Type B pancreatic cell (in vitro differentiated cells): ENCODE results near the gene OGFOD3. TPM values are rescaled to one million over a fixed set of nuclear protein-coding genes. Genes with fewer than 3 reads are reported as not detected.

Experiments used
- DNase-seq: peaks from one replicate; pipeline ENCODE4 v3.0.0; 2021; ENCODE audit warnings: mixed read lengths; ENCODE audit not compliant: unreplicated experiment; ENCODE audit errors: extremely low spot score
- H3K27ac Mint-ChIP-seq: 2 replicates; pipeline ENCODE4 v1.8.0; 2021; ENCODE audit warnings: mild to moderate bottlenecking, mixed read lengths
- H3K27me3 Mint-ChIP-seq: 2 replicates; pipeline ENCODE4 v1.8.0; 2021; ENCODE audit warnings: mixed read lengths
- H3K36me3 Mint-ChIP-seq: 2 replicates; pipeline ENCODE4 v1.8.0; 2021; ENCODE audit warnings: mixed read lengths
- H3K4me1 Mint-ChIP-seq: one replicate; pipeline ENCODE4 v1.8.0; 2021; ENCODE audit warnings: mixed read lengths; ENCODE audit not compliant: unreplicated experiment
- H3K4me3 Mint-ChIP-seq: 2 replicates; pipeline ENCODE4 v1.8.0; 2021; ENCODE audit warnings: mild to moderate bottlenecking, mixed read lengths
- H3K9me3 Mint-ChIP-seq: 2 replicates; pipeline ENCODE4 v1.8.0; 2021; ENCODE audit warnings: mixed read lengths
- total RNA-seq: library from RNA; stranded (reverse); gene quantifications from 2 replicates; pipeline ENCODE4 v1.2.1, GENCODE V29; 2021; ENCODE audit warnings: low replicate concordance
- TF ChIP-seq, protein P1 (sequence below): fragments of 200-600 bp; sonication (generic); conservative IDR thresholded peaks from 2 replicates; pipeline ENCODE4 v1.5.0; 2021; ENCODE audit warnings: antibody characterized with exemption, mild to moderate bottlenecking

The OGFOD3 gene
- total RNA-seq, 1 donor from 2014 or later: 31.6 TPM

DNA sequence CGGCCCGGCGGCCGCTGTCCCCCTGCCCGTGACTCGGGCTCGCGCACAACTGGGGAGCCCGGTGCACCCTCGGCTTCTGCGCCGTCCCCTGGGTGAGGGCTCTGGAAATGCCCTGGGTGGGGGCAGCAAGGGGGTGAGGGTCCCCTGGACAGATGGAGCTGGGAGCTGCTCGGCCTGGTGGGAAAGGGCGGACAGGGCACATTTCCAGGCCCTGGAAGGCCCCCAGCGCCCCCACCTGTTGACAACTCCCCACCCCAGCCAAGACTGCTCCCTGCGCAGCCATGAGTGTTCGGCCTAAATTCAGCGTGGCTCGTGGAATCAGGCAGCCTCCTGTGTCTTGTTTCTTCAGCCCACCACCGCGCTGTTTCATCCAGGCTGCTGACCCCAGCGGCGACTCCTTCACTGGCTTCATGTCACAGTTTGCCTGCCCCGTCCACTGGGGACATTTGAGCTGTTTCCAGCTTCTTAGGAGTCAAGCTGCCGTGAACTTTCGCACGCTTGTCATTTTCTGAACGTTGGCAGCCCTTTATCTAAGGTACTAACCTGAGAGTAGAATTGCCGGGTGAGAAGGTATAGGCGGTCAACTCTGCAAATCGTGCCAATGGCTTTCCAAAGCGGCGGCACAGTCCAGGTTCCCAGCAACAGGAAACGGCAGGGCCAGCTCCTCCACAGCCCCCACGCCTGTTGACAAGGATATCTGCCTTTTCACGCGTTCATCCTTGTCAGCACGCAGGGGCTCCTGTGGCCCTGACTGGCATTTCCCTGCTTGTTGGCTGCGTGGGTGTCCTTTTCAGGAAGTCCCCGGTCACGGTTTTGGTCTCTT, 45.9 kb downstream of the OGFOD3 start:
- Mint-ChIP-seq H3K9me3 (no peaks in the 10 kb centered on the region), H3K27me3 (peaks cover 29% of the 10 kb centered on the region), H3K36me3 (no peaks in the 10 kb centered on the region), H3K4me1 (peaks cover 18% of the 10 kb centered on the region), H3K27ac (no peak overlapping the region), H3K4me3 (peak overlapping the region; percentile 48)
- DNase-seq: no peak
- TF ChIP-seq, protein P1, sequence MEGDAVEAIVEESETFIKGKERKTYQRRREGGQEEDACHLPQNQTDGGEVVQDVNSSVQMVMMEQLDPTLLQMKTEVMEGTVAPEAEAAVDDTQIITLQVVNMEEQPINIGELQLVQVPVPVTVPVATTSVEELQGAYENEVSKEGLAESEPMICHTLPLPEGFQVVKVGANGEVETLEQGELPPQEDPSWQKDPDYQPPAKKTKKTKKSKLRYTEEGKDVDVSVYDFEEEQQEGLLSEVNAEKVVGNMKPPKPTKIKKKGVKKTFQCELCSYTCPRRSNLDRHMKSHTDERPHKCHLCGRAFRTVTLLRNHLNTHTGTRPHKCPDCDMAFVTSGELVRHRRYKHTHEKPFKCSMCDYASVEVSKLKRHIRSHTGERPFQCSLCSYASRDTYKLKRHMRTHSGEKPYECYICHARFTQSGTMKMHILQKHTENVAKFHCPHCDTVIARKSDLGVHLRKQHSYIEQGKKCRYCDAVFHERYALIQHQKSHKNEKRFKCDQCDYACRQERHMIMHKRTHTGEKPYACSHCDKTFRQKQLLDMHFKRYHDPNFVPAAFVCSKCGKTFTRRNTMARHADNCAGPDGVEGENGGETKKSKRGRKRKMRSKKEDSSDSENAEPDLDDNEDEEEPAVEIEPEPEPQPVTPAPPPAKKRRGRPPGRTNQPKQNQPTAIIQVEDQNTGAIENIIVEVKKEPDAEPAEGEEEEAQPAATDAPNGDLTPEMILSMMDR: peak; percentile 28

DNA sequence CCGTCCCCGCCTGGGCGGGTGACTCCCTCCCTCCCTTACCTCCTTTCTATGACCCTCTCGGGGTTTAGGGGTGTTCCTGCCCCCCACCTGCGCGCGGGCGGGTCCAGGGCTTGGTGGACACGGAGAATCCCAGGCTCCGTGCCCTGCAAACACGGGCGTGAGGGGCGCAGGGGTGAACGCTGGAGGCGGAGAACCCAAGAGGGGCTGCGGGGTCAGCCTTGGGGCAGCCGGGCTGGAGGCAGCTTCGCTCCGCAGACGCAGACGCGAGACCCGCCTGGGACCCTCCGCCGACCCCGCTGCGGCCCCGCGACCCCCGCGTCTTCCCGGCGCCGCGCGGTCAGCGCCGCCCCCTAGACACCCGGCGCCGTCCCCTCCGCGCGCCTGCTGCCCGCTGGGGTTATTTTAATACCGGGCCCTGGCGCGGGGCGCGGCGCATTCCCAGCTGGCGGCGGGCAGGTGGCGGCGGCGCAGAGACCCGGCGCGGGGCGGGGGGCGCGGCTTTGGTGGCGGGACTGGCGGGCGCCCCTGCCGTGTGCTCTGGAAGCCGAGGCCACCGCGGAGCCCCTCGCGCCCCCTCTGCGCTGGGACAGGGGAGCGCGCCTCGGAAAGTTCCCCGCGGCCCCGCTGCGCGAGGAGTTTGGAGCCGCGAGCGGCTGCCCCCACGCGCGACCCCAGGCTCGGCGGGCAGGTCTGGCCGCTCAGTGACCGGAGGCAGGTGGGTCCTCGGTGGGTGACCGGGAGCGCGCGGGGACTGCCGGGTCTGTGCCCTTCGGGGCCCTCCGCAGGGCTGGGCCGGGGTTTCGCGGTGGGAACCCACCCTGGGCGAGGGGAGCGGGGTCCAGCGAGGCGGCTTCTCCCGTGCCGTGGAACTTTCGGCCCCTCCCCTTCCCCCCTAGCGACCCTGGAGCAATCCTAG, 46.8 kb downstream of the OGFOD3 start, which contains the start of gene UTS2R:
Gene UTS2R, plus strand, starts transcription at position 433 of the 916 bp plus-strand sequence. CDS start 2,560 bp downstream, outside the sequence.
- no peak within 1 kb of the TSS for H3K27ac Mint-ChIP-seq
- no peaks in the 10 kb centered on the region for H3K36me3 Mint-ChIP-seq

DNA sequence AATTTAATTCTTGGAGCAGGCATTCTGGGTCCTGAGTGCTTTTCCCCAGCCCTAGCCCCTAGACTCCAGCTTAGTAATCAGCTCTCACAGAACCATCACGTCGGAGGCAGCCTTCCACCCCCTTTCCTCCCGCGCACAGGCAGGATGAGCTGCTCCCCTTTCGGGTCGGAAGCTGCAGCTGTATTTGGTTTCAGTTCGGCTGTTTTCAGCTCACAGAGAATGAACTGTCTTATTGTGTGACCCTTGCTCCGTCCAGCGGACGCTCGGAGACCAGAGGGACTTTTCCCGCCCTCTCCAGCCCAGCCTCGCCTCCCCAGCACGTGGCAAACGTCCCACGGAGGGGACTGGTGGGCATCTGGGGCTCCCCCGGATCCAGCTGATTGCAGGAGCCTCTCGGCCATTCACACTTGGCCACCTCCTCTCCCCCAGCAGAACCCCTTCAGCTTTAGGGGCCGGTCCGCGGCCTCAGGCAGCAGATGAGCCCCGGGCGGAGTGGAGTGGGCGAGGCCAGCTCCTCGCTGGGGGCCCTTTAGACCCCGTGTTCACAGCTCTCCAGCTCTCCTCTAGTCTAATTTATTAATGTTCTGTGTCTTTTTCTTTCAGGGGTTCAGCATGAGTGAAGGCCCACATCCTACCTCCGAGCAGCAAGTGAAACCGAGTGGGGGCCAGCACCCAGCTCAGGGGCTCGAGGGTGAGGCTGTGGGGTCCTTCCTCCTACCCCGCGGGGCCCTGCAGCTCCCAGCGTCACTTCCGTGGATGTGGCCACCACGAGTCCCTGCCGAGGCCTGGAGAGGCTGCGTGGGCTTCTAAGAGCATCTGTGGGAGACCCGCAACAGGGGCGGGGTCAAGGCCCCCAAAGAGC, 47.7 kb downstream of the OGFOD3 start:
- no peak for DNase-seq
- peaks cover 26% of the 10 kb centered on the region for H3K4me1 Mint-ChIP-seq
- no peaks in the 10 kb centered on the region for H3K36me3 Mint-ChIP-seq

More for the DNA sequence above, 46.8 kb downstream of the OGFOD3 start, which contains the start of gene UTS2R:
- Mint-ChIP-seq H3K27me3 (peaks cover 29% of the 10 kb centered on the region), H3K4me1 (peaks cover 25% of the 10 kb centered on the region), H3K4me3 (peak within 1 kb of the TSS; percentile 48), H3K9me3 (no peaks in the 10 kb centered on the region)
- DNase-seq: no peak
- TF ChIP-seq, protein P1: no peak

DNA sequence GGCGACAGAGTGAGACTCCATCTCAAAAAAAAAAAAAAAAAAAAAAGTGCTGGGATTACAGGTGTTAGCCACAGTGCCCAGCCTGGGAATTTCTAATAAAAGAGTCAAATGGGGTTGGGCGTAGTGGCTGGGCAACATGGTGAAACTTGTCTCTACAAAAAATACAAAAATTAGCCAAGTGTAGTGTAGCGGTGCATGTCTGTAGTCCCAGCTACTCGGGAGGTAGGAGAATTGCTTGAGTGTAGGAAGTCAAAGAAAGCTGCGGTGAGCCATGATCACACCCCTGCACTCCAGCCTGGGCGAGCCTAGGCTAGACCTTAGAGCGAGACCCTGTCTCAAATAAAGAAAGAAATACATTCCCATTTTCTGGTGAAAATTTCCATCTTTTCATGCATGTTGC, 49.2 kb downstream of the OGFOD3 start:
- Mint-ChIP-seq H3K4me1 (peaks cover 28% of the 10 kb centered on the region), H3K27me3 (peaks cover 29% of the 10 kb centered on the region), H3K36me3 (no peaks in the 10 kb centered on the region), H3K27ac (no peak overlapping the region), H3K4me3 (no peak overlapping the region), H3K9me3 (no peaks in the 10 kb centered on the region)
- no peak for DNase-seq
- TF ChIP-seq, protein P1: no peak

More for the DNA sequence above, 47.7 kb downstream of the OGFOD3 start:
- H3K4me3 Mint-ChIP-seq: peak overlapping the region; percentile 17
- TF ChIP-seq, protein P1: no peak
- no peaks in the 10 kb centered on the region for H3K9me3 Mint-ChIP-seq
- no peak overlapping the region for H3K27ac Mint-ChIP-seq
- peaks cover 29% of the 10 kb centered on the region for H3K27me3 Mint-ChIP-seq
